Measurements from ENCODE around the gene STON2.
"Not testable (repeated sequence)": the region's sequence is repeated elsewhere in the genome, so short reads cannot be mapped to it uniquely, and the experiment has no call there.

The STON2 gene

DNA sequence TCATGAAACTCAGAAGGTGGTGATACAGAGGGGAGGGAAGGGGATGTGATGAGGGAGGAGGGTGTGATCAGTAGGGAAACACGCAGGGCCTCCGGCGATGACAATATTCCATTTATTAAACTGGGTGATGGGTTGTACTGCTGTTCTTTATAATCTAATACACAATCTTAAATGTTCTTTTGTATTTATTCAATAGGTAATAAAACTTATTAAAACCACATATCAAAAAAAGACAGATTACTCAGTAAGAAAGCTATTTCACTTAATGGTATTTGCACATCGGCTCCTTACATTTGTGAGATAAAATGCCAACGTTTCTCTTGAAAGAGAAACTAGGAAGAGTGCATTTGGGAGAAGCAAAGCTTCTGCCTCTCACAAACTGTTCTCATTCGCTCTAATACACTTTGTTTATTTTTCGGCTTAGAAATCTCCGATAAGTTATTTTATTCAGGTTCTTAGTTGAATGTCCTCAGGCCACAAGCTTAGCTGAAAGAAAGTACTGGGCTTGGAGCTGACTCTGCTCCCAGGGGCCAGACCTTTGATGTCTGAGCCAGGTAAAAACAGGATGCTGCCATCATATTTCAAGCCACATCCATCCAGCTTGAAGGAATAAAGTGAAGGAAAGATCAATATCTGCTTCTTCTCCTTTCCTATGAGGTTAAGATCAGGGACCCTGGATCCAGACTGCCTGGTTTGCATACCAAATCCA is 17.5 kb downstream of the STON2 start:
- no peak for DNase-seq (ENCODE audit: low spot score)

GRCh38 chr14:81380009-81380408 is 20.1 kb downstream of the STON2 start:
- DNase-seq (ENCODE audit: low spot score): not testable (repeated sequence)

GRCh38 chr14:81371802-81372201 is 28.3 kb downstream of the STON2 start:
- no peak for DNase-seq (ENCODE audit: low spot score)

DNA sequence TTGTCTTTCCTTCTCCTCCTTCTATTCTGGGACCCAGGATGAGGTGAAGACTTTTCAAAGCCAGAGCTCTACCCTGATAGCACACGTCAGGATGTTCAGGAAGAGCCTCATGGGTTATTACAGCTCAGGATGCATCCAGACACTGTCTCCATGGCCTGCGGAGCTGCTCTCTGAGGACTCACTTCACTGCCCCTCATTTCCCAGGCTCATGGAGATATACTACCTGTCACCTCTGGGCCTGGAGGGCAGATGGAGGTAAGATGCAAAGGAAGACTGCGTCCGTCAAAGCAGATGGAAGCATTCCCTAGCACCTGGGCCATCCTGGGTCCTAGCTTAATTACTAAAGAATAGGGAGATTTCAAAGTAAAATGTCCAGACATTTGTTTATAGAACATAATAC is 32.6 kb downstream of the STON2 start:
- DNase-seq (ENCODE audit: low spot score): no peak

DNA sequence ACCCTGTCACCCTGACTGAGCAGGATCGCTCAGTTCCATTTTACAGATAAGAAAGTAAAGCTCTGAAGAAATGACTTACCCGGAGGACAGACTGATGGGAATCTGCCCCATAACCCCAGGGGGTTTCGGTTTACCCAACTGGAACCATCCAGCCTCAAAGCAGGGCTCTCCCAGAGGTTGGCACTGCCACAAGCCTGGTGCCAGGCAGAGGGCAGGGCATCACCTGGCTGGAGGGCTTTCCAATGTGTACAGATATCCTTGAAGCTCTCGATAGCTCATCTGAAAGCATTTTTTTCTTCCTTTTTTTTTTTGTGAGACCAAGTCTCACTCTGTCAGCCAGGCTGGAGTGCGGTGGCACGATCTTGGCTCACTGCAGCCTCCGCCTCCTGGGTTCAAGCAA is 33.2 kb downstream of the STON2 start:
- DNase-seq (ENCODE audit: low spot score): no peak

DNA sequence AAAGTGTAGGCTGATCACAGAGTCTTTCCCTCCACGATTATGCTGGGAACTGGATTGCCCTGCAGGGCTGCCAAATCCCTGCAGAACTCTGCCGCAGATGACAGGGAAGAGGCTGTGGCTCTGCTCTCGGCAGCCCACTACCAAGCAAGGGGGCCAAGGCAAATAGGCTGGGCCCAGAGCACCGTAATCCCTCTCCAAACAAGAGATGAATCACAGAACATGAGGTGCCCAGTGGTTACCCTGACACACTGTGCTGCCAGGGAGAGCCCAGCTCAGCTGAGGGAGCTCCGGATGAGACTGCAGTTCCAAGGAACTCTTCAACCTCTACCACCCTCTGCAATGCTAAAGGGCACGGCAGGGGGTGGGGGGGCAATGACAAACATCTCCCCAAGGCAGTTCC is 33.9 kb downstream of the STON2 start:
- DNase-seq (ENCODE audit: low spot score): no peak

- DNase-seq (ENCODE audit: low spot score): no peak
Observed at GRCh38 chr14:81363746-81364378, 36.3 kb downstream of the STON2 start.

- DNase-seq (ENCODE audit: low spot score): no peak
Observed at GRCh38 chr14:81353691-81354323, 46.3 kb downstream of the STON2 start.

DNA sequence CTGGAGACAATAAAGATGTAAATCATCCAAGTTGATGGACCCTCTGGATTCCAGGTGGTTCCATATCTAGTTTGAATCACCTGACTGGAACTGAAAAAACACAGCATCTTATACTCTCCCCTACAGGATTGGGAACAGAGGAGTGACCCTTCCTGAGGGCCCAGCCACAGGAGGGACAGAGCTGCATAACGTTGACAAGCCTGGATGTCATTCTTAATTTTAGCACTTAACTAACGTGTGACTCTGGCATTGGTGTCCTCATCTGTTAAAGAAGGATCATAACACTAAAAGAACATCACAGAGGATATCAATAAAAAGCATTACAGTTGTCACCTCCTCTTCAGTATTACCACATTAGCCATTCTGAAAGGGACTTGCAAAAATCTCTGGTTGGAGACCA is 47.7 kb downstream of the STON2 start:
- DNase-seq (ENCODE audit: low spot score): no peak

- DNase-seq (ENCODE audit: low spot score): no peak
Observed at GRCh38 chr14:81351205-81351604, 48.9 kb downstream of the STON2 start.

- no peak for DNase-seq (ENCODE audit: low spot score)
Observed at GRCh38 chr14:81350344-81351130, 49.6 kb downstream of the STON2 start.

- DNase-seq (ENCODE audit: low spot score): no peak
Observed at GRCh38 chr14:81348061-81348460, 52.1 kb downstream of the STON2 start.

- DNase-seq (ENCODE audit: low spot score): no peak
Observed at GRCh38 chr14:81345781-81346180, 54.3 kb downstream of the STON2 start.

DNA sequence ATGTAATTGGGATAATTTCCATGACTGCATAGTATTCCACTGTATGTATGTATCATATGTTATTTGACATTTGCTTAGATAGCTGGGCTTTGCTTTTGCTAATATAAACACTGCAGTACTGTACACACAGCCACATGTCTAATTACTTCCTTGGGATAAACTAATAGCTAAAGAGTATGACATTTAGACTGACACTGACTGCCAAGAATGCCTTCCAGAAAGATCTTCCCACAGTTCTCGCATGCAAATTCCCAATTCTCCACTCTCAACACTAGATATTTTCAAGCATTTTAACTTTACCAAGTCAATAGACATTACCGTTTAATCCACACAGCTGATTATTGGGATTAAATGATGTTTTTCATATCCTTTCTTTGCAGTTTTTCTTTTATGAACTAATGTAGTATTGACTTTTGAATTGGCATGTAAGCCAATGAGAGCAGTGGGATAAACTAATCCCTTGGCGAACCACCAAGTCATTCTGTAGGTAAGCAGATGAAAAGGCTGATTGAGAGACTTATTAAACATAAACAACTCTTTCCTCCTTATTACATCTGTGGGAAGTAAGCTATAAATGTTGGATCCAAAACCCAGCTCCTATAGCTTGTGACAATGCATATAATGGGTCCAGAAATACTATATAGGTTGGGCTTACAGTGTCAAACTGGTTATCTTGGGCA is 55.5 kb downstream of the STON2 start:
- no peak for DNase-seq (ENCODE audit: low spot score)

DNA sequence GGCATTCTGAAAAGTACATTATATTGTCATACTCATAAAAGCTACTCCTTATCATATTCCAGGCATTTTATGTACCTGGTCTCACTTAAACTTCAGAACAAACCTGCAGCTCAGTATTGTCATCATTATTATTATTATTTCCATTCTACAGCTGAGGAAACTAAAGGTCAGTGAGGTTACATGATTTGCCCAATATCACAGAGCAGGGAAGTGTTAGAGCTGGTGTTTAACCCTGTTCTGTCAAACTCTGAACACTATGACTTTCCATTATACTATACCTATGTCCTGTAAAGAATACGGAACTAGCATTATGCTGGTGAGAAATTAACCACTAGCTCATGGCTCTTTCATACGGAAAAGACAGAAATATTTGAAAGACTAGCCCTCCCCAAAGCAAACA is 56.4 kb downstream of the STON2 start:
- no peak for DNase-seq (ENCODE audit: low spot score)

GRCh38 chr14:81342850-81343580 is 57.1 kb downstream of the STON2 start:
- DNase-seq (ENCODE audit: low spot score): no peak

- no peak for DNase-seq (ENCODE audit: low spot score)
Observed at GRCh38 chr14:81341781-81342180, 58.3 kb downstream of the STON2 start.

GRCh38 chr14:81341370-81341769 is 58.8 kb downstream of the STON2 start:
- DNase-seq (ENCODE audit: low spot score): no peak

- DNase-seq (ENCODE audit: low spot score): no peak
Observed at GRCh38 chr14:81340201-81340600, 59.9 kb downstream of the STON2 start.

DNA sequence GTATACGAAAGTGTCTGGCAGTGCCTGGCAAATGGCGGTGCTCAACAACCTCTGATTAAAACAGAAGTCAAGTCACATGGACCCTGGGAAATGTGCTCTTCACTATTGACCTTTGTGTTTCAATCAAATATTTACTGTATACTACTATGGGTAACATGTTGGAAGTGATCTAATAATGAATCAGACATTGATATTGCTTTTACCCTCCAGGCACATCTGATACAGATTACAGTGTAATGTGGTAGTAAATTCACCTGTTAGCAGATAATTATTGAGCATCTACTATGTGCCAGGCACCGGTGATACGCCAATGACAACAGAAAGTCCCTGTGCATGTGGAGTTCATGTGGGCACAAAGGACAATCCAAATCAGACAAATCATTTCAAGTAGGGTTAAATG is 63.1 kb downstream of the STON2 start:
- DNase-seq (ENCODE audit: low spot score): no peak

GRCh38 chr14:81336009-81336408 is 64.1 kb downstream of the STON2 start:
- no peak for DNase-seq (ENCODE audit: low spot score)

Data from CD4-positive, alpha-beta T cell treated with Interleukin-6 at 100 ng/mL for 8 hours (primary cell).